NCI-H128 (cell line): ENCODE measurements around the gene GPAM.

Source experiments
- DNase-seq: peaks from one replicate; lab custom pipeline; 2025; ENCODE audit not compliant: unreplicated experiment; lab: John Stamatoyannopoulos, UW

The GPAM gene

DNA sequence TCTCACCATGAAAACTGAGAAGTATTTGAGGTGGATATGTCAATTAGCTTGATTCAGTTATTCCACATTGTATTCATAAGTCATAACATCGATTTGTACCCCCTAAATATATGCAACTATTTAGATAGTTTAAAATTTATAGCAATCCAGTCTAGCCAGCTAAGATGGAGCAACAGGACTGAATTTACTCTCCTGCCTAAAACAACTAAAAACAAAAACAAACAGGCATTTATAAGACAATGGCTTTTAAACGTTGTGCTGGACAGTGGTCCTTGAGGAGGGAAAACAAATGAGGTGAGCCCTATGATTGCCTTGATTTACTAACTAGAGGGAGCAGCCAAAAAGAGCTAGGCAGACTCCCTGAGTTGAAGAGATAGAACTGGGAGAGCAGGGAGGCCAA, 814 bp upstream of the GPAM start:
- DNase-seq, result no peak

DNA sequence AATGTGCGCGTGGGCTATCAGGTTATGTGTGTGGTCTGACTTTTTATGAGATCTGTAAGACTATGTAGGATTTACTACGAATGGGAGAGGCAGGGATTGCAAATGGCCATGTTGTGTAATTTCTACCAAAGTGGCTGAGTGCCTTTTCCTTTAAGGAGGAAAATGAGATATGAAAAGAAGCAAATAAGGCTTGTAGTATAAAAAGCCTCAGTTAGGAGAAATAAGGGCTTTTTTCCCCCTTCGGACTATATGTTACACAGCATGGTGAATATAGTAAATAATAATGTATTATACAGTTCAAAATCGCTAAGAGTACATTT, 447 bp upstream of the GPAM start:
- no peak for DNase-seq

DNA sequence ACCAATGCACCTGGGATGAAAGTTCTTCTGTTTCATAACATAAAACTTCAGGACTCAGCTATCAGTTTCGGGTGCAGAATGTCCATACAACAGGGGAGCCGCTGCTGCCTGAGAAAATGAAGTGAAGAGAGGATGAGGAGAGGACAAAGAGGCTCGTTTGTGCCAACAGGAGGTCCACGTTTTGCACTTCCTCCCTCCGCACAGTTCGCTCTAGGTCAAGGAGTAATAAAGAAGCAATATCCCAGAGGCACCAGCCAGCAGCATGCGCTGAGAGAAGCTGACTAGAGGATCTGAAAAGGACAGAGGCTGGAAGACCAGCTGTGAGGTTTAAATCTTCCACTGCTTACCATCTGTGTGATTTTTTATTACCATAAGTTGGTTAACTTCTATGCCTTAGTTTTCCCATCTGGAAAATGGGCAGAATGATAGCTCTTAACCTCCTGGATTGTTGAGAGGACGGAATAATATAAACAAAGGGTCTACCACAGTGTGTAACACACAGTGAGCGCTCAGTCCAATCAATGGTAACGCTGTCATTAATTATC, 709 bp downstream of the GPAM start:
- no peak for DNase-seq

DNA sequence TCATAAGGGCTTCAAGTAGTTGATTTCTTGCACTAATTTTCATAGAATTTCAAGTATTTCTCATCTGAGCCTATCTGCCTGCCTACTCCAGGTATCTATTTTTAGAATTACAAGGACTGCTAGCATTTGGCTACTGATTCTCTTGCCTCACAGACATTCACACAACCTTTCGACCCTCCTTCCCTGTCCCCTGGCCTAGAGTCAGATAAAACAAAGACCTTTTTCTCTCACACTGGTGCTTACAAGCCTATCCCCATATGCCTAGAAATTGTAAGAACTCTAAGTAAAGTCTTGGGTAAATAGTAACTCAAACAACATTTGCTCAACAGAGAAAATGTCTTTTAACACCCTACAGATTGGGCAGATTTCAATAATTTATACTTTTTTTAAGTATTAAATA, 6.3 kb downstream of the GPAM start:
- no peak for DNase-seq

DNA sequence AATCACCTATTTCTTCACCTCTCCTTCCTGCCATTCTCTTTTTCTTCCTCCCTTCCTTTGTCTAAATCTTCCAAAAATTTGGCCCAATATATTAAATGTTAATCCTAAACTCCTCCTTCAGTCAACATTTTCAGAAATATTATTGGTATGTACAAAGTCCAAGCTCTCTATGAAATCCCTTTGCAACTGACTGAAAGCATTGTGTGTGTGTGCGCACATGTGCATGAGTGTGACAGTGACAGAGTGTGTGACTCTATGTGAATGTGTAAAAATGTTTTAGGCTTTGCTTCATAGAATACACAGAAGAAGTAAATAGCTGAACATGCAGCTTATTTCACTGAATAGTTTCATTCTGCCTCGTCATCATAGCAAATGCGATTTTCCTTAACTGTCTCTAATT, 7.0 kb downstream of the GPAM start:
- DNase-seq, result no peak

DNA sequence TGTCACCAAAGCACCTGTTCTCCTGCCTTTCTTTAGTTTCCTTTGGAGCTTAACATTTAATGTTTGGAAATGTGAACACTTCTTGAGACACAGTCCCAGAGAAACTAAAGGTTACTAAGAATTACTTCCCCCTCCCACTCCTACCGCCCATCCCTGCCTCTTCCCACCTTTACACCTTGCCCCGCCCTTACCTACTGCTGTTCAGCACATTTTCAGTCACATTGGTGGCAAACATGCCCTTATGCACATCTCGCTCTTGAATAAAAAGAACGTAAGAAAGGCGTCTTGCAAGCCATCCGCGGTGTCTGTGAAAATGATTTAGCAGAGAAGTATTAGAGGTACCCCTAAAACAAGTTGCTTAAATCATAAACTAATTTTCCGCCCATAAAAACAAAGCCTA, 8.2 kb downstream of the GPAM start:
- DNase-seq, result no peak

DNA sequence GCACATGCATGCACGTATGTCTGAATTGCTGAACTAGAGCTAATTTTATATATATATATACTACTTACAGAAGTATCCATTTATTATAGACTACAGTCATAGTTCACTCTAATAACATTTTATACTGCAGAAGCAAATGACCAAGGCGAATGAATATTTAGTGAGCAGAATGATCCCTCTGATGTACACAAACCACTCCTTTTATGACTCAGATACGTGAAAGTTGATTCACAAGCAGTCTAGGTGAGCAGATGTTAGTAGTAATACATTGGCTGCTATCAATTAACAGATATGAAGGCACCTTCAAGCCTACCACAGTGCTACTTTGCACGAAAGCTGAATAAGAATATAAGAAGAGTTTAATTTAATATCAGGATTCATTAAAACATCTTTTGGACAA, 10.4 kb downstream of the GPAM start:
- DNase-seq, result no peak

DNA sequence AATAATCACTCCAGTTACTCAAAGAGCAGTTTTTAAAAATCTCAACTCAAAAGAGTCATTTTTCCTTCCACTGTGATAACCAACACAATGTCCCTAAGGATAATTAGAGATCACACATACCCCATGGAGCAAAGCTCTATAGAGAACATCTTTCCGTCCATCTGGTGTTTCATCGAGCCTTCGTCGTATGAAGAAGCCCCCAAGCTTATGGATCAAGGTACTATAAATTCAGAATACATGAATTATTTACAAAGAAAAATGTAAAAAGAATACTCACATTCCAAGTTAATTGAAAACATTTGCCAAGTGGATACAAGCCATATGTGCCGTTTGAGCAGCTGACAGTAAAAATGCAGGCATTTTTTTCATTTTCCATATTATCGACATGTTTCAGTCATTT, 14.8 kb downstream of the GPAM start:
- DNase-seq, result no peak

DNA sequence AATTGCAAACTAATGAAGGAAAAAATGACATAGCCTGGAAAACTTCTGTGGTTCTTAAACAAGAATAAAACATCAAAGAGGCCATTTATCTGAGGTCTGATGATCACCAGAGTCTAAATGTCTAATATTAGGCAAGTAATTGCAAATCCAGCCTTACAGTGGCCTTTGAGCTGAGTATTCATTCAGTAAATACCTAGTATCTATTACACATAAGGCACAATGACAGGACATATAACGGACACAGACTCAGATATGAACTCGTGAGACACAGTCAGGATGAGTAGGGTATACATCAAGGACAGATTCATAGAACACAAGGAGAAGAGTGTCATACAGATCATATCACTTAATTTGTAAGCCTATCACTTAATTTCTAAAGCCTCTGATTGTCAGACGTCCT, 16.8 kb downstream of the GPAM start:
- DNase-seq, result no peak

DNA sequence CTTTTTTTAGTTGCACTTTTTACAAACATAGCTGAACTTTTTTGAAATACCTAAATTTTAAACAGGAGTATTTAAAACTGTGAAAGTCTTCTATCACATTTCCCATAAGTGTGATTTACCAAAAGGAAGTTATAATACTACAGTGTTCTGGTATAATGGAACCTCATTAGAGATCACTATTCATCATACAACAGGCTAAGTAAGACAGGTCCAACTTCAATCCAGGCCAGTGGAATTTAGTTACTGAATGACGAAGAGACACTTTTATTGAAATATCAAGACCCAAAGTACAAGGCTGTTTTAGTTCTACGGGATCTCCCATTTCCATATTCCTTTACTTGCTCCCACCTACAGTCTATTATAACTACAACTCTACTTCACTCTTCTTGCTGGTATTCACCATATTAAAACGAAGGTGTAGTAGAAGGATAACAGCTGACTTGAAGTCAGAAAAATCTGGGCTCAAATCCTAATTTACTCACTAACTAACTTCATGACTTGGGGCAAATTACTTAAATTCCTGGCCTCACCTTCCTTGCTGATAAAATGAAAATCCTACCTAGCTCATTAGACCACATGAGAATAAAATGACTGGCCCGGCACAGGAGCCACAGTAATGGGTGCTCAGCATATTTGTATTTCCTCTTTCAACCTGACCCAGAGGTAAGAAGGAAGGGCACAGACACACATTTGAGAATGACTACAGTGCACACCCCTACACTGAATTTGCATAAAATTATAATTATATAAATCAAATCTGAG, 21.6 kb downstream of the GPAM start:
- no peak for DNase-seq

DNA sequence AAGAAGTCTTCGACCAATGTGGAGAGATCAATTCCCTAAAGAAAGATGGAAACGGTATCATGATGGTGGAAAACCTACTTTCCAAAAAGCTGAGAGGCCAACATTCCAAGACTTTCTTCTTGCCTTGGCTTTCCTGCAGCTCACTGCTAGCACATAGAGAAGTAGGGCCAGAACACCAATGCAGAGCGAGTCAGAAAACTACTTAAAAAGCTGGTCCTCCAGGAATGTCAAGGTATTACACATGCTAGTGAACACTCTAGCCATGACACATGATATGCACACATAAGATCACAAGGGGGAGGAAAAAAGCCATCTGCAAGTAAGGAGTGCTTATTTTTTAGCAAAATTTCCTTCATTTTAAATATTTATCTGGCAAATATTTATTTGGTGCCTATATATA, 22.7 kb downstream of the GPAM start:
- DNase-seq, result no peak

DNA sequence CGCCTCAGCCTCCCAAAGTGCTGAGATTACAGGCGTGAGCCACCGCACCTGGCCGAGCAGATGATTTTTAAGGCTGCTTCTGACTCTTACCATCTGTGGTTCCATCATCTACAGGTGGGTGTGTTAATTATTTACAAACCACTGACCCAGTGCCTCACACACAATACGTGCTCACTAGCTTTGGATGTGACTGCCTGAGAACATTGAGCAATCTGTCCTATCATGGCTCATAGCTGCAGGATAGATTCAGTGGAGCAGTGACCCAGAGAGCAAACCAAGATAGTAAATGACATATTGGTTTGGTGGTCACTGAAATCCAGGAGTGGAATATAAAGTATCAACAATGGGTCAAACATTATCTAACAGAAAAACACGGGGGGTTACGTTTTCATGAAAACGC, 24.1 kb downstream of the GPAM start:
- no peak for DNase-seq

DNA sequence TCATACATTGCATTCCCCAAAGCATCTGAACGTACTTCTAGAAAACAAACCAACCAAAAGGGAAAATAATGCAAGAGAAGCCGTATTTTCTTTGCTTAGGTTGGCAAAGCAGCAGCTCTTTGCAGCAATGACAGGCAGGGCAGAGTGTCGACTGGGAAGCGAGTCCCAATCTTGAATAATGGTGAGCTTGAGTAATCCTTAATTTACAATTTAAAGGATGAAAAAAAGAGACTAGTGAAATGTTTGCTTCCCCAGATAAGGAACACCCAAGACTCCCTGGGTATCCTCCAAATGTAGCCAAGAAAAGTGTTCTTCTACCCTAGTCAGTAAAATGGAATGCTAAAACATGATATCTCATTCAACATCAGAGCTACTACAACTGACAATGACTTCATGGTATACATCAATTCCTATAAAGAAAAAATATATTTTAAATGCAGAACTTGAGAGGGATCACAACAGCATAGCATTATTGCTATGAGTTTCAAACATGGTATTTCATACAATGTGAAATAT, 32.0 kb downstream of the GPAM start:
- DNase-seq, result no peak

DNA sequence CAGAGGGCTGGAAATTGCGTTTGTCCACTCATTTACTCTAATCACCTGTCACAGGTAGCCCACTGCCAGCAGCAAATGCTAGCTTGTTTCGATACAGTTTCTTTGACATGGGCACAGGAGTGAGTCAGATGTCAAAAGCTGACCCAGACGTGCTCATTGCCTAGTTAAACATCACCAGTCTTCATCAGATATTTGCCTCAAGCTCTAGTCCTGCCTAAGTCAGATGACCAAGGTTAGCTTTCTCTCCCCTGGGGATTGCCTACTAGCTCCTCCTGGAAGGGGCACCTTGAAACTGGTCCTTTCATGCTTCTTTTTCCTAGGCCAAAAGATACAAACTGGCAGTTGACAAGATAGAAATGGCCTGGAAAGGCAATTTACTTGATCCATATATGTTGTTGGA, 35.2 kb downstream of the GPAM start:
- no peak for DNase-seq

DNA sequence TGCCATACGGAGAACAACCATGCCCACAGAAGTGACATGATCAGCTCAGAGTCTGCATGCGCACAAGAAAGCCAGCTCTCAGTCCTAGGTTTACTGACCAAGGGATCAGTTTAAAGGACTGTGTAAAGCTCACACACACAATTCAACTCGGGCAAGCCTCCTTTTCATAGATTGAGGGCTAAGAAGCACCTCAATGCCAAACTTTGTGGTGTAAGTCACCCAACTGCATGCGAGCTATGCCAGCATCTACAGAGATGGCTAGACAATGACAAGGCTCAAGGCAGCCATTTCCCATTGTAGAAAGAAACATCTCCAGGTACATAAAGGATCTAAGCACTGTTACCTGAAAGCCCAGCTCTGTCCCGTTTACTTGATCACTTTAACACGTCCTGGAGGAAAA, 36.8 kb downstream of the GPAM start:
- DNase-seq, result no peak

DNA sequence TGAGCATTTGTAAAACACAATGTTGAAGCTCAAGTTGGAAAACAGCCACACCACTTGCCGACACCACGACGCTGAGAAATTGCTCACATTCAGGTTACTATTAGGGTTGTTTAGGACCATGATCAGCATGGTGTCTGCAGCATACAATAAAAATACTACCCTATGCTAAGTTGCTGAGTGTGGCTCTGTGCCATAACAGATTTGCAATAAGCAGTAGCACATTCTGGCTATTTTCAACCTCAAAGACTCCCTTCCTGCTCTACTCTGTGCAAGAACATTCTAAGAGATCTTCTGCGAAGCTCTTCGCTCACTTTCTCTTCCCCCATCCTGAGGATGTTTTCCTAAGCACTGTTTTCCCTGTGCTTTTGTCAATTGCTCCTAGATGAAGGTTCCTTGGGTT, 38.3 kb downstream of the GPAM start:
- no peak for DNase-seq

DNA sequence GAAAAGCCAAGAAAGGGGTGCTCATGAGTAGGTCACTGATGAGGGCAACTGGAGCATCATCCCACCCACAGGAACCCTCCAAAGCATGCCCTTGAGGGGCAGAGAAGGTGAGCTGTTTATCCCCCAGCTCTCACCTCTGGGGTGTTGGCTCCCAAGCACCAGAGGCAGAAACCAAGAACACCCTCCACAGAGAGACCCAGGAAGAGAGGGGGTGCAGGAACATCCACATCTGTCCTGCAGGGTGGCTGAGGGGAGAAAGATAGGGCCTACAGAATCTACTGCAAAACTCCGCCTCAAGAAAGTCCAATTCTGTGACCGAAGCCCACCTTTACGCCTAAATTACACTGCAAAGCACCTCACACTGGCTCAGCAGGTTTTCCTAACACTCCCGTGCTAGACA, 40.1 kb downstream of the GPAM start:
- no peak for DNase-seq

DNA sequence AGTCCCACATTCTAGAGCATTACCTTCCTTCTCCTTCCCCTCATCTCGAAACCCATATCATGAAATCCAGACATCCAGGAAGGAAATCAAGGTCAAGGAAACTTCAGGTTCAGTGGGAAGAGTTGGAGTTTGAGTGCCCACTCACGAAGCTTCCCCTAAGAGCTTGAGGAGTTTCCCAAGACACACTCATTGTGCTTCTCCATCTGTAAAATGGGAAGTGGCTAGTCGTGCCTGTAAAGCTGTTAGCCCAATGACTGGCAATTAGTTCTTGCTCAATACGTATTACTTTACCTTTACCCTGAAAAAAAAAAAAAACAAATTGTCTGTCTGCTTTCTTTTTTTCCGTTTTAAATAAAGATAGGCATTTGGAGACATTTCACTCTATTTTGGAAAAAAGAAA, 42.3 kb downstream of the GPAM start:
- DNase-seq, result no peak

DNA sequence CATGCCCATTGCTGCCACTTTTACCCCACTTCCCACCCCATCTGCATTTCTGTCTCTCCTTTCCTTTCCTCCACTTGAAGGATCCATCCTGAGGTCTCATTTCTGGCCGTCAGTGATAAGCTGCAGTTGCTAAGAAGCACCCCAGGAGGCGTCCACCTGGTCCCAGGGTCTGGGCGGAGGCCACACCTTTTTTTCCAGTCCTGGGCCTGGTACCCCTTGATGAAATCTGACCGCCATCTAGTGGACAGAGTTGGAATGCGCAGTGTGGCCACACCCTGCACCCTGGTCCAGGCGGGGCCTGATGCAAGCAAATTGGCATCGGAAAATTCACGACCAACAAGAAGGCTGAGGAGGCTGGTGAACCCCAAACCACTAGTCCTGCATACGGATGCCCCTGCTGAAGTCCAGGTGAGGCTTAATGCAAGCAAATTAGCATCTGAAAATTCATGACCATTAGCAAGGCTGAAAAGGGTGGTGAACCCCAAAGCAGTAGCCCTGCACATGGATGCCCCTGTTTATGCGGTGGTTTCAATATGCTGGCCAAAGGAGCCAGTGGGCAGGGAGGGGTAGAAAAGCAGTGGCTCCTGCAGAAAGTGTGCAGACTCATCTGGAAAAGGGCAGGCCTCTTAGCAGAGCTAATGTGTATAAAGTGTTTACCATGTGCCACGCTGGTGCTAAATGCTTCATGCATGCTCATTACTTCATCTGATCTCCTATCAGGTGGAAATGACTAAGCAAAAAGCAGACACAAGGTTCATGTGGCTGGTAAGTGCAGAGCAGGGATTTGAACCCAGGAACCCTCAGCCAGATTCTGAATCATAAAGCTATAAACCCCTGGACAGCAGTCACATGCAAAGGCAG, 43.2 kb downstream of the GPAM start:
- peak; percentile 9 for DNase-seq

DNA sequence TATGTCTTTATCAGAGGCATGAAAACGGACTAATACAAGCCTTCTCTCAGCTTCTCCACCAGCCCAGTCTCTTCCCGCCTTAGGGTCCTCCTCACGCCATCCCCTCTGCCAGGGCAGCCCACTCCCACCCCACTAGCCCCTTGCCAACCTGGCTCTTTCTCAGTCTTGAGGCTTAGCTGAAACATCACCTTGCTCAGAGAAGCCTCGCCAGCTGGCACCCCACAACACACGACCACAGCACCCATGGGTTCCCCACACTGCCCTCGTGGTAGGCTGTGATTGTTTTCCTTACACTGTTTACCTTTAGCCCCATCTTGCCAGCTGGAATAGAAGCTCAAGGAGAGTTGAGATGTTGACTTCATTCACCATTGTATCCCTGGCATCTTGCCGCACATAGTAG, 44.4 kb downstream of the GPAM start:
- DNase-seq, result no peak

DNA sequence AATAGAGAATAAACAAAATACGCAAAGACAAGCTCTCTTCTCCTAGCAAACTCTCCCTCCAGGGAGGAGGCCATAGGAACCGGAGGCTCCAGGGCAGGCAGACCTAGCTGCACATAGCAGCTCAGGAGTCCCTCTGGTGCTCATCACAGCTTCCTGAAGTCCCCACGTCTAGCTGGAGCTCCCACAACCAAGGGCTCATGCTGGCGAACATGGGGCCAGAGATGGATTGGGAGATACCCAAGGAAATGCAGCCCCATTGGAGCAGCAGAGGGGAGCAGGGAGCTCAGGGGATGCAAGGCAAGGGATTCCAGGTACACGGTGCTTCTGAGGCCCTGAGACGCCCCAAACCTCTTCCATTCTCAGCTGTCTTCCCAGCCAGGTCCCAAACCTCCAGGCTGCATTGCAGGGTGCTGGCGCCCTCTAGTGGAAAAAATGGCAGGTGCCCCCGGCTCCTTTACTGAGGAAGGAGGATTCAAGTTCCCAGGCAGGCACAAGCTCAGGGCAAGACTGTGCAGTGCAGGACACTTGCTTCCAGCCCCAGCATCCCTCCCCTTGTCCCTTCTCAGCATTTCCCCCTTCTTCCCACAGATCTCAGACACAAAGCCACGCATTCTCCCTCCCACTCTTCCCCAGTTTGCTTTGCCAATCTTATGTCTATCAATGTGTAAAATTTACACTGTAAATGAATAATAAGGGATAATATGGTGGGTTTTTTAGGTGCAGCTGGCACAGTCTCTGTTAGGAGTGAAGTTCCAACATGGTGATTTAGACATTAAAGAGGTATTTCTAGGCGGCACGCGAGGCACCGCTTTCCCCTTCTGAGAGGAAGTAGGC, 46.2 kb downstream of the GPAM start:
- peak; percentile 4 for DNase-seq
